GM21390 (cell line): ENCODE measurements around the gene SHISA8.

Source experiments
- ATAC-seq: cut with Tn5 transposase; IDR thresholded peaks from one replicate; pipeline ENCODE4 v1.9.1; 2021; ENCODE audit not compliant: unreplicated experiment

The SHISA8 gene

GRCh38 chr22:41915786-41916493 is 1.1 kb upstream of the SHISA8 start:
- ATAC-seq: no peak

DNA sequence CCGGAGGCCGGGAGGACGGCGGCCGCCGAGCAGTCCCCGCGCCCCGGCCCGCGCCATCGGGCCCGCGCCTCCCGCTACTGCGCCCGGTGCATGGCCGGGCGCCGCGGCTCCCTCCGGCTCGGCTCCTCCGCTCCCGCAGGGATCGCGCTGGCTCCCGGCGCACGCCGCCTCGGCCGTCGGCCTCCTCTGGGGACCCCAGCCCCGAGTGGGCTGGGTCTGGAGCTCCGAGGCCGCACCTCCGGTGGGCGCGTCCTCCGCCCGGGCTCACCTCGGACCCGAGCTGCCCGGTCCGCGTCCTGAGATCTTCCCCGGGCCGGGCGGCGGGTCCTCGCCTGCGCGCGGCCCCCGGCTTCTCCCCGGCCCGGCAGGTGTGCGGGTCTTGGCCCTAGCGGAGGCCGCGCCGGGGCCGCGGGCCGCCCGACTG is 251 bp downstream of the SHISA8 start:
- no peak for ATAC-seq

DNA sequence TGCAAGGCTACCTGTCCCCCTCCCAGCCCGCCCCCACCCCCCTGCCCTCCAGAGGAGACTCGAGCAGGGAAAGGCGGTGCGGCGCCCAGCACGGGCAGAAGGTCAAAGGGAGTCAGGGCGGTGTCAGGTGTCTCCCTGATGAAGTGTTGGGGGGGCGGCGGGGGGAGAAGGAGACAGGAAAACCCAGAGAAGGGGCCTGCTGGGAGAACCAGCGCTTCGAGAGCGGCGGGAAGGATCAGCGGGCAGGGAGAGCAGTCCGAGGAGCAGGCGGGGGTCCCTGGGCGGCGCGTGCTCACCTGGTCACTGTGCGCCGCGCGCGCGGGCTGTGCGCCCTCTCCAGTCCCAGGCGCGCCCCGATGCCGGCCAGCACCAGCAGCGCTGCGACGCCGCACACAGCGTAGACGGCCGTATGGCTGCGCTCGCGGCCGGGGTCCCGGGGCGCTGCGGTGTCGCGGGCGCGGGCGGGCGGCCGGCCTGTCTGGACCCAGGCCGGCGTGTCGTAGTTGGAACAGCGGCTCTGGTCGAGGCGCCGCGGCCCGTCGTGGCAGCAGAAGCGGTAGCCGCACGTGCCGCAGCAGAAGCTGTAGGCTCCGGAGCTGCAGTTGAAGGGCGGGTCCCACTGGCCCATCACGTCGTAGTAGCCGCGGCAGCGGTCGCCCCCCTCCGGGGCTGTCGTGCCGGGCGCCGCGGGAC is 886 bp downstream of the SHISA8 start:
- no peak for ATAC-seq

- ATAC-seq: no peak
These were observed 1.7 kb downstream of the SHISA8 start for GRCh38 chr22:41913040-41913719.

GRCh38 chr22:41912338-41913039 is 2.4 kb downstream of the SHISA8 start:
- no peak for ATAC-seq

DNA sequence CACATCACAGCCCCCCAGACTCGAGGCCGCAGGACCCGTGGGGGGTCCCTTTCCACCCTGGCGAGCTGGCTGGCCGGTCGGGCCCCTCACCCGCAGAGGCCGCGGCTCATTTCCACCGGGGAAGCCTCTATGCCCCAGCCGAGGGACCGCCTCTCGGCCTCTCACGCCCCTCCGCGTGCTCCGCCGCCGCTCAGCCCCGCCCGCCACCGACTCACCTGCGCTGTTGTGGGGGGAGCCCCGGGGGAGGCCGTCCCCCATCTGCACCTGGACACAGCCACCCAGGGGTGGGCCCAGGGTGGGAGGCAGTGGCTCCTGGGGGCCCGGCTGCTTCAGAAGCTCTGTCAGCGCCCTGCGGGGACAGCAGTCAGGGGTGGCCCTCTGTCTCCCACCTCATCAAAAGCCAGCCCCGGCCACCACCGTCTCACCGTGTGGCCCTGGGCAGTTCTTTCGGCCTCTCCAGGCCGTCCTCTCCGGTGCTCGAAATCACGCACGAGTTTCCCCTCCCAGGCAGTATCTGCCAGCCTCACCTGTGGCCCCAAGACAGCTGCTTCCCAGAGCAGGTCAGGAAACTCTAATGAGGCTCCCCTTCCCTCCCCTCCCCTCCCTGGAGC is 3.8 kb downstream of the SHISA8 start:
- no peak for ATAC-seq

DNA sequence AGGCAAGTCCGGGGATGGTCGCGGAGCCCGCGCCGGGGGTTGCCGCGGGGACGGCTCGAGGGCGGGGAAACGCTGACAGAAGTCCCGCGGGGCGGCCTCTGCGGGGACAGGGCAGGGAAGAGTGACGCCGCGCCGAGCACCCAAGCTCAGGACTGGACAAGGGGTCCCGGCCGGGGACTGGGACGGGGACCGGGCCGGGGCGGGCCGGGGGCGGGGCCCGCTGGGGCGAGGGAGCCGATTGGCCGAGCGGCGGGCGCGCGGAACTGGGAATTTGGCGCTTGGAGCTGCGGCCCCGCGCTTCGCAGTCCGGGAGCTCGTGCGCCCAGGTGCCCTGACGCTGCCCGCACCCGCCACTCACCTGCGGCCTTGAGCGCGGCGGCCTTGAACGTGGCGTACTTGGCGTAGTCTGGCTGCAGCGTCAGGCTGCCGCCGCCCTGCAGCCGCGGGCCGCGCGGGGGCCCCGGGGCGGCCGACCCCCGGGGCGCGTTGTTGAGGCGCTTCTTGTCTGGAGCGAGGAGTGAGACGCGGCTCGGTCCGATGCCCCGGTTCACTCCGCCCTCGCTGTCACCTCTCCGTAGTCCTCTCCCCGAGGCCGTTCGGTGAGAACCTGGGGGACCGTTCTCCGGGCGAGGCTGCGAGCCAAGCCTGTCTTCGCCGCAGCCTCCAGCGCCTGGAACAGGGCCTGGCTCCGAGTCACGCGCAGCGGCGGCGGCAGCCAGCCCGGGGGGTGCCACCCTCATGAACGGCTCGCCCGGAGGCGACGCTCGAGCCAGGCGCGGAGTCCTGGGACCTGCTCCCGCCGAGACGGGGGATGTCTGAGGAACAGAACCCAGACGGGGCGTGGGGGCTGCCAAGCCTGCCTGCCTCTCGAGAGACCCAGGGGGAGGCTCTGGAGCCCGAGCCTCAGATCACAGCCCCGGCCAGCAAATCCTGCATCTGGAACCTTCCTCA is 4.5 kb downstream of the SHISA8 start:
- ATAC-seq: no peak

DNA sequence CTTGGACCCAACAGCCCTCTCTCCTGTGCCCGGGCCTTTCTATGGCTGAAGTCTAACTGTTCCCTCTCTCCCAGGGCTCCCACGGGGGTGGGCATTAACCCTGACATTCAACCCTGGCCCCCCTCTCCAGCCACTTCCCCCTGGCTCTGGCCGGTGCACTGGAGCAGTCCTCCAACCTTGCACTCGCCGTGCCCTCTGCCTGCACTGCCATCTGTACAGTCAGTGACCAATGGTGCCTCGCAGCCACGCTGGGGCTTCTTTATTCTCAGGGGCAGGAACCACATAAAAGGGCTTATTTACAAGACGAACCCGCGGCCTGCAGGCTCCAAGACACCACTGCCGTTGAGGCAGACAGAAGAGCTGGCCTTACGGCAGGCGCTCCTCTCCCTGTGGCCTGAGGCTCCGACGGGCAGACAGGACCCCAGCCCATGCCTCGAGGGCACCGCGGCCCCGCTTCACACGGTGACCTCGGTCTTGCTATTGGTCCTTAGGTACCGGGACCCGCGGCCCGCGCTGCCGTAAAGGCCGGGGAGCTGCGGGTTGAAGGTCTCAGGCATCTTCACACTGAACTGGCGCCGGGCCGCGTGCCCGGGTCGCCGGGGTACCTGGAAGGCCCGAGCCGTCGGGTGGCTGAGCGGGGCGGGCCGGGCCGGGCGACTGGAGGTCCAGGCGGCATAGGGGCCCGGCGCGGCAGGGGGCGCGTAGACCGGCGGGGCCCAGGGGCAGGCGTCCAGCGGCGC is 5.4 kb downstream of the SHISA8 start:
- ATAC-seq: no peak

GRCh38 chr22:41908411-41909309 is 6.2 kb downstream of the SHISA8 start:
- no peak for ATAC-seq

- no peak for ATAC-seq
These were observed 7.2 kb downstream of the SHISA8 start for GRCh38 chr22:41907436-41908401.

GRCh38 chr22:41906822-41907221 is 8.1 kb downstream of the SHISA8 start:
- ATAC-seq: no peak

DNA sequence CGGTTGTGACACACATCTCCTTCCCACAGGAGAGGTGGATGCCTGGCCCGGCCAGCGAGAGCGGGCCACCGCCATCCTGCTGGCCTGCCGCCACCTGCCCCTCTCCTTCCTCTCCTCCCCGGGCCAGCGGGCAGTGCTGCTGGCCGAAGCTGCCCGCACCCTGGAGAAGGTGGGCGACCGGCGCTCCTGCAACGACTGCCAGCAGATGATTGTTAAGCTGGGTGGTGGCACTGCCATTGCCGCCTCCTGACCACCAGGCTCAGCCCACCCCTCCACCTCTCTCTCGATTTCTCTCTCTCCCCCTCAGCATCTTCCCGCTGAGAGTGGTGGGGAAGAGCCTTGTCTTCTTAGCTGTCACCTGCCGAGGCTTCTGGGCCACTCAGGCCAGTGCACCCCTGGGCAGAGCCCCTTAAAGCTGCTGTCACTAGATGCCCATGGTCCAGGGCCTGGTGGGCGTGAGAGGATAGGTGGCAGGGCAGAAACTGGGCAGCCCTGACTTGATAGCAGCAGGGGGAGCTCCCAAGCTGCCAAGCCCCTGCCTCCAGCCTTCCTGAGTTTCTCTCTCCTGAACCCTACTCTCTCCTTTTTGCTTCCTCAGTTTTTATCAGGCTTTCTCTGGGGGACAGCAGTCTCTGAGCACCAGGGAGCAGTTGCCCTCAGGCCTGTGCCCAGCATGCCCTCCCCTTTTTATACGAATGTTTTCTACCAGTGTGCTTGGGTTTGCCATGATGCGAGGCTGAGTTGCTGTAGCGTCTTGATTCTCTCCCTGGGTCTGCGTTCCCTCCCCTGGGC is 9.3 kb downstream of the SHISA8 start:
- ATAC-seq: no peak

GRCh38 chr22:41904450-41905410 is 10.1 kb downstream of the SHISA8 start:
- no peak for ATAC-seq

- no peak for ATAC-seq
These were observed 11.9 kb downstream of the SHISA8 start for GRCh38 chr22:41902932-41903421.

DNA sequence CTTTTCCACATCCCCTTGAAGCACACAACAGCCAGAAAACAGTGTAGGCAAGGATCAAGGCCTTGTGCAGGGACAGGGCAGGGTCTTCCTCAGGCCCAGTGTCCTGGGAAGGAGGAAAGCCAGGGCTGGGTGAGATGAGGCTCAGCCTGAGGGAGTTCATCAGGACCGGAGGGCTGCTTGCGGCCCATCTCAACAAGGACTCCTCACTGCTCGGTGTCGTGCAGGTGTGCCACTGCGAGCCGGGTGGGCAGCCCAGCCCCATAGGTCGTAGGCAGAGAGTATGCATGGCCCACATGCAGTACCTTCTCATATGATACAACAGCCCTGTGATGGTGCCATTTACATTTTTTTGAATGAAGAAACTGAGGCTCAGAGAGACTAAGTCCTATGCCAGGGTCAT is 12.9 kb downstream of the SHISA8 start:
- no peak for ATAC-seq
